Activated T-cell treated with anti-CD3 and anti-CD28 coated beads, Interleukin-2, amount 50 U/mL, for 1 hour (primary cell): Measurements from ENCODE around the gene IL10RA.
"Not testable (repeated sequence)": the region's sequence is repeated elsewhere in the genome, so short reads cannot be mapped to it uniquely, and the experiment has no call there.

Experiments used
- DNase-seq: peaks from one replicate; pipeline ENCODE4 v3.0.0-alpha.2; 2020

IL10RA gene

GRCh38 chr11:117962826-117963225 is 23.4 kb upstream of the IL10RA start:
- no peak for DNase-seq

- DNase-seq, result no peak
These were observed 19.3 kb upstream of the IL10RA start for GRCh38 chr11:117966908-117967307.

GRCh38 chr11:117969160-117969991 is 16.8 kb upstream of the IL10RA start:
- DNase-seq, result no peak

GRCh38 chr11:117970400-117971024 is 15.7 kb upstream of the IL10RA start:
- DNase-seq, result no peak

- no peak for DNase-seq
These were observed 14.2 kb upstream of the IL10RA start for GRCh38 chr11:117972044-117972443.

- DNase-seq, result no peak
These were observed 13.3 kb upstream of the IL10RA start for GRCh38 chr11:117972629-117973502.

GRCh38 chr11:117973503-117973860 is 12.7 kb upstream of the IL10RA start:
- no peak for DNase-seq

GRCh38 chr11:117976445-117976844 is 9.7 kb upstream of the IL10RA start:
- DNase-seq, result no peak

- DNase-seq, result no peak
These were observed 9.2 kb upstream of the IL10RA start for GRCh38 chr11:117977029-117977428.

- not testable (repeated sequence) for DNase-seq
These were observed 8.5 kb upstream of the IL10RA start for GRCh38 chr11:117977612-117978264.

- DNase-seq, result not testable (repeated sequence)
These were observed 7.8 kb upstream of the IL10RA start for GRCh38 chr11:117978291-117978910.

GRCh38 chr11:117978991-117979390 is 7.2 kb upstream of the IL10RA start:
- DNase-seq, result no peak

- no peak for DNase-seq
These were observed 6.5 kb upstream of the IL10RA start for GRCh38 chr11:117979481-117980211.

GRCh38 chr11:117980280-117980679 is 5.9 kb upstream of the IL10RA start:
- no peak for DNase-seq

- DNase-seq, result no peak
These were observed 5.5 kb upstream of the IL10RA start for GRCh38 chr11:117980720-117981119.

GRCh38 chr11:117983163-117983475 is 3.1 kb upstream of the IL10RA start:
- DNase-seq, result no peak

- no peak for DNase-seq
These were observed 1.7 kb upstream of the IL10RA start for GRCh38 chr11:117984476-117984875.

- no peak for DNase-seq
These were observed 884 bp downstream of the IL10RA start for GRCh38 chr11:117986981-117987574.

GRCh38 chr11:117989351-117990102 is 3.3 kb downstream of the IL10RA start:
- no peak for DNase-seq

GRCh38 chr11:117992136-117992535 is 5.9 kb downstream of the IL10RA start:
- DNase-seq, result no peak

- no peak for DNase-seq
These were observed 6.4 kb downstream of the IL10RA start for GRCh38 chr11:117992620-117993019.
